ENCODE measurements around the gene GRM7.

GRM7 gene

DNA sequence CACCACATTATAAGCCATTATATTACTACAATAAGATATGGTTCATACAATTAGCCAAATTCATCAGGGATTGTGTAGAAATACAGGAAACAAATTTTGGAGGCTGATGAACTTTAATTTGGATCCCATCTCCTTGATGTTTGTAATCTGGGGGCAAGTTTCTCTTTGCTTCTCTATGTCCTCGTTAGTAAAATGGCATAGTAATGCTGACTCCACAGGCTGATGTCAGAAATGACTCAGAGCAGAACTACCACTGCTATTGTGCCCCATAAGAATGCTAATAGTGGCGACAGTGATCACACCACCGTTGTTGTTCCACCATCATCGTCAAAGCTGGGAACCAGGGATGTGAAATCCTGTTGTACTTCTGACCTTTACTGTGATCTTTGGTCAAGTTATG, 918.4 kb downstream of the GRM7 start:
- intact Hi-C loops (cut with DNase I) = no loop called here

DNA sequence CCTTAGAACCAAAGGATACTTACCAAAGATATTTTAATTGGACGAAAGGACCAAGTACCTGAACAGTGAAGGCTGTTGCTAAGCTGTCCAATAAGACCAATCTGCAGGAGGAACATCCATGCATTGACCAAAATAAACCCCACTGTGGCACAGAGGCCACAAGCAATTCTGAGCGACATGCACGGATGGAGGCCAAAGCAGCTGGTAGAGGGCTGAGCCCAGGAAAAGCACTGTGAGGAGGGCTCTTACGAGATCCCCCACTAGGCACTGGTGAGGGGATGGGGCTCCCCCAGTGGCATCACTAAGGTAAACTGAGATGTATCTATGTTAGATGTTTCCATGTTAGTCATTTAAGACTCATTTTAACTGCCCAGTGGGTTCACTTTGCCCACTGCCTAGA, 920.5 kb downstream of the GRM7 start:
- intact Hi-C loops (cut with DNase I) = no loop called here
- no peak for DNase-seq

More for the DNA sequence above, 918.4 kb downstream of the GRM7 start:
- no peak for DNase-seq

DNA sequence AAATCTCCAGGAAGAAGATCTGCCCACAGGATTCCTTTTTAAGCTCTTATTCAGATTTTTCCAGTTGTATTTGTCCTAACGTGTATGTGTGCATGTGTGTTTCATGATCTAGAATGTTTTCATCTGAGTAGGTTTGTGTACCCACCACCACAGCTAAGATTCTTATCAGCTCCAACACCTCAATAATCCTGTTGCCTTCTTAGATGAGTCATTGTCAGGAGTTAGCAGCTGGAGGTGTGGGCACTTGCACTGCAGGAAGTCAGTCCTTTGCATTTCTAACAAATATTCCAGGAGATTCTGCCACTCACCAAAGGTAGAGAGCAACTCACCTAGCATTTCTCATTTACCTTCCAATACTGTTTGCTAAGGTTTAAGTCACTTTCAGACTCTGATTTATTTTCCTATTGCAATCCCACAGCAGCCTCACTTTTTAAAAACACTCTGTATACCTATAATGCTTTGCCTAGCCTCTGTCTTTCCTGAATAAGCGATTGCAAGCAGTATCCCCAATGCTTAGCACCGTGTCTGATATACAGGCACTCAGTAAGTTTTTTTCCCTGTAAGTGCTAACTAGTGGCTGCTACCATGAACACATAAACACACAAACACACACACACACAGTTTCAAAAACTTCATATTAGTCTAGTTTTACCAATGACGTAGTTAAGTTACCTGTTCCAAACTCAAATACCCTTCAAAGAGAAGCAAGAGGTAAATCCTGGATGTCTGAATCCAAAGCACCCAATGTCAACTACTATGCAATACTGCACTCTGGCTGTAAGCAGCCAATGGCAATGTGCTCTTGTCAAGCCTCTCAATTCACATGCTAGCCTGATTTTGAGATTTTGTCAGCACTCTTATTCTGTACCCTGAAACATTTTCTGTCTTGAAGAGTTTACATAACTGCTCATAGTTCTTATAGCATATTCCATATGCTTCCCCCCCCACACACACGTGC, 927.2 kb downstream of the GRM7 start:
- peak in 3 of 42 donors; percentile 9 to 17 (median 15) for DNase-seq
- intact Hi-C loops (cut with DNase I) = no loop called here

DNA sequence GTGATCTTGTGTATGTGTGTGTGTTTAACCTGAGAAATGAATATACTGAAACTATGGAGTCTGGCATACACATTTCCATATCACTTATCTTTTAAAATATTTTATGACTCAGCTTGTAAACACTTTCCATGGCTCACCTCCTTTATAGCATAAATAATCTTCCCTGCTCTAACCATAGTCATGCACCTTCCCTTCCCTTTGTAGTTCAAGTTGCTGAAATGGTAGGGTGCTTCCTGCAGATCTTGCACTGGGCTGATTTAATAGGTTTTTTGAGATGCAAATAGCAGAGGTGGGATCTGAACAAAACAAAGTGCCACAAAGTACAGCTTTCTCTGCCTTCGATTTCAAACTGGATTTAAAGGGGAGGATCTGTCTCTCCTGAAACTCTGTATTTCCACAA, 928.0 kb downstream of the GRM7 start:
- DNase-seq = no peak
- intact Hi-C loops (cut with DNase I) = no loop called here

DNA sequence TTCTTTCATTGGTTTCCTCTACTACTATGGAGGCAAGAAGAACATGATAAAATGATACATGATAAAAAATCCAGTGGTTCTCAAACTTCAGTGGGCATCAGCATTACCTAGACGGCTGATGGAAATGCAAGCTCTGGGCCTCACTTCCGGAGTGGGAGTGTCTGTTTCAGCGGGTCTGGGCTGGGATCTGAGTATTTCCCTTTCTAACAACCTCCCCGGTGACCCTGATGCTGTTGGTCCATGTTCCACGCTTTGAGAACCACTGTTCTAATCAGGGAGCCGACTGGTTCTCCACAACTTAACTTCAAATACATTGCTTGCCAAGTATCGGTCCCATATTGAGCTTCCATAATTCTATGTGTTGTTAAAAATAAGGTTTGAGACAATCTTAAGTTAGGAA, 928.4 kb downstream of the GRM7 start:
- DNase-seq = no peak
- intact Hi-C loops (cut with DNase I) = no loop called here

DNA sequence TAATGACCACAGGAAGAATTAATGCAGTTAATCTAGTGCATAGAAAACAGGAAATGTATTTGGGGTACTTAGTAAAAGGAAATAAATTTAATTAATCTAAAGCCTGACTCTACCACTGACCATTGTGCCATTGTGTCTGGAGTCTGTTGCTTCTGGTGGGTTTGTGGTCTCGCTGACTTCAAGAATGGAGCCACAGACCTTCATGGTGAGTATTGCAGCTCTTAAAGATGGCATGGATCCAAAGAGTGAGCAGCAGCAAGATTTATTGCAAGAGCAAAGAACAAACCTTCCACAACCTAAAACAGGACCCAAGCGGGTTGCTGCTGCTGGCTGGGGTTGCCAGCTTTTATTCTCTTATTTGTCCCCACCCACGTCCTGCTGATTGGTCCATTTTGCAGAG, 929.2 kb downstream of the GRM7 start:
- intact Hi-C loops (cut with DNase I) = no loop called here
- DNase-seq = no peak
